Body of pancreas (tissue), 4 donors: ENCODE results near the gene LCT.

Experiments
- CTCF ChIP-seq, 7 experiments: fragments of 450-650 bp in 4 of 7; fragments of 200-600 bp in 3 of 7; sonication (generic) in 3 of 7; IDR thresholded peaks; one replicate each; pipeline ENCODE4 v1.5.1; 2016 to 2019; ENCODE audit warnings: antibody characterized with exemption in 7 of 7
- POLR2A ChIP-seq, 3 donors: fragments of 450-650 bp; IDR thresholded peaks; one replicate each; pipeline ENCODE4 v1.6.1; 2016; ENCODE audit warnings: antibody characterized with exemption in 3 of 3, mild to moderate bottlenecking in 2 of 3

DNA sequence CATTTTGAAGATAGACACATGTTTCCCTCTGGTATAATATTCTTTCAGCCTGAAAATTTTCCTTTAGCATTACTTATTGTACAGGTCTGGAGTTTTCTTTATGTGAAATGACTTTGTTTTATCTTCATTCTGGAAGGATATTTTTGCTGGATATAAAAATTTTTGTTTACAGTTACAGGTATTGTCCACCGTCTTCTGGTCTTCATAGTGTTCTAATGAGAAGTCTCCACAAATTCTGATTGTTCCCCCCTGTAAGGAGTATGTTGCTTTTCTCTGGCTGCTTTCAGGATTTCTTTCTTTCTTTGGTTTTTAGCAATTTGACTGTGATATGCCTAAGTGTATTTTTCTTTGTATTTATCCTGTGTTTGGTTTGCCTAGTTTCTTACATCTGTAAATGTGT, 80.3 kb downstream of the LCT start:
- no peak for TF ChIP-seq CTCF (IDR thresholded peaks at IDR 0.05)
- no peak for TF ChIP-seq POLR2A (IDR thresholded peaks at IDR 0.05)
